H1 (cell line): Measurements from ENCODE around the gene RIPOR3. TPM values are rescaled to one million over a fixed set of nuclear protein-coding genes. Genes with fewer than 3 reads are reported as not detected.

Source experiments
- CTCF ChIA-PET: fragments of 300-600 bp; sonication (Branson Sonifier 250); formaldehyde crosslinking; loops from one replicate; lab custom pipeline; 2021; ENCODE audit not compliant: partially characterized antibody; lab: Charles Lee
- POLR2A ChIA-PET: fragments of 300-600 bp; sonication (Branson Sonifier 250); formaldehyde crosslinking; loops from one replicate; lab custom pipeline; 2021; ENCODE audit warnings: inconsistent platforms; ENCODE audit not compliant: partially characterized antibody; lab: Charles Lee
- DNase-seq, 2 experiments: peaks; one replicate each; pipeline versions ENCODE4 v3.0.0 to v3.0.0-alpha.2; 2010 to 2022; ENCODE audit warnings: low spot score in 2 of 2, low read depth in 1 of 2, mixed read lengths in 1 of 2
- FAIRE-seq: peaks from 2 replicates; lab custom pipeline; 2011; peaks lifted over from hg19 to GRCh38; lab: Jason Lieb, UNC
- H2AFZ ChIP-seq: 2 replicates; pipeline ENCODE4 v1.8.1; 2012; ENCODE audit warnings: low read length, inconsistent platforms
- H2AK5ac ChIP-seq: 2 replicates; pipeline ENCODE4 v1.6.1; 2013; ENCODE audit warnings: low read depth, low read length
- H2BK120ac ChIP-seq: replicated peaks from 2 replicates; pipeline ENCODE3; 2013; ENCODE audit warnings: low read depth, low read length, inconsistent platforms
- H2BK12ac ChIP-seq: 2 replicates; pipeline ENCODE4 v1.6.1; 2013; ENCODE audit warnings: low read depth, low read length
- H2BK15ac ChIP-seq: 2 replicates; pipeline ENCODE4 v1.6.1; 2013; ENCODE audit warnings: low read length
- H2BK20ac ChIP-seq: 2 replicates; pipeline ENCODE4 v1.6.1; 2013; ENCODE audit warnings: low read length
- H2BK5ac ChIP-seq: 2 replicates; pipeline ENCODE4 v1.6.1; 2013; ENCODE audit warnings: low read depth, low read length
- H3K14ac ChIP-seq: 2 replicates; pipeline ENCODE4 v1.6.1; 2013; ENCODE audit warnings: inconsistent platforms; ENCODE audit not compliant: insufficient read length
- H3K18ac ChIP-seq: 2 replicates; pipeline ENCODE4 v1.6.1; 2013; ENCODE audit warnings: low read length; ENCODE audit errors: extremely low read depth
- H3K23ac ChIP-seq: 2 replicates; pipeline ENCODE4 v1.6.1; 2013; ENCODE audit warnings: inconsistent platforms; ENCODE audit not compliant: insufficient read length
- H3K23me2 ChIP-seq: 2 replicates; pipeline ENCODE4 v1.6.1; 2013; ENCODE audit warnings: low read depth, low read length
- H3K27ac ChIP-seq: 2 replicates; pipeline ENCODE4 v1.6.1; 2011; ENCODE audit warnings: low read depth, low read length, inconsistent platforms
- H3K27me3 ChIP-seq, 4 experiments: replicated peaks in 1 of 4; 1 replicate in 1 of 4; 2 replicates in 3 of 4; pipeline versions ENCODE4 v1.6.1 to v1.8.1; 2011 to 2013; ENCODE audit warnings: low read length in 3 of 4, mild to moderate bottlenecking in 3 of 4, inconsistent platforms in 2 of 4, mixed read lengths in 2 of 4, moderate library complexity in 1 of 4; ENCODE audit not compliant: control insufficient read depth in 3 of 4, insufficient read depth in 3 of 4; ENCODE audit errors: extremely low read depth in 1 of 4
- H3K36me3 ChIP-seq, 4 experiments: 2 replicates each; pipeline versions ENCODE4 v1.6.1 to v1.8.1; 2011 to 2013; ENCODE audit warnings: mild to moderate bottlenecking in 4 of 4, low read length in 3 of 4, moderate library complexity in 2 of 4, control low read depth in 1 of 4, inconsistent platforms in 1 of 4; ENCODE audit not compliant: insufficient read depth in 4 of 4, control insufficient read depth in 2 of 4
- H3K4ac ChIP-seq: replicated peaks from 2 replicates; pipeline ENCODE3; 2013; ENCODE audit warnings: low read length, low read depth, mixed read lengths, inconsistent platforms; ENCODE audit not compliant: insufficient read length
- H3K4me1 ChIP-seq, 4 experiments: replicated peaks in 1 of 4; 1 replicate in 1 of 4; 2 replicates in 3 of 4; pipeline versions ENCODE4 v1.6.1 to v1.8.1; 2011 to 2013; ENCODE audit warnings: low read length in 3 of 4, inconsistent platforms in 2 of 4, mixed read lengths in 1 of 4; ENCODE audit not compliant: insufficient read depth in 4 of 4, control insufficient read depth in 3 of 4
- H3K4me2 ChIP-seq, 2 experiments: 2 replicates each; pipeline versions ENCODE4 v1.6.1 to v1.8.1; 2011 to 2013; ENCODE audit warnings: low read depth in 2 of 2, low read length in 2 of 2, control low read depth in 1 of 2, inconsistent platforms in 1 of 2, mild to moderate bottlenecking in 1 of 2; ENCODE audit not compliant: insufficient read depth in 1 of 2
- H3K4me3 ChIP-seq, 4 experiments: fragments of 200-600, 300-600 bp in 1 of 4; sonication (generic), shearing (Covaris generic), sonication (Bioruptor Twin) in 1 of 4; 2 replicates each; pipeline versions ENCODE4 v1.5.1 to v1.8.1; 2011 to 2016; ENCODE audit warnings: low read length in 4 of 4, low read depth in 3 of 4, control low read depth in 2 of 4, inconsistent platforms in 2 of 4, mild to moderate bottlenecking in 2 of 4, mixed read lengths in 1 of 4, moderate library complexity in 1 of 4; ENCODE audit not compliant: insufficient read depth in 2 of 4; ENCODE audit errors: extremely low read depth in 1 of 4
- H3K56ac ChIP-seq: replicated peaks from 2 replicates; pipeline ENCODE3; 2013; ENCODE audit warnings: low read depth, mild to moderate bottlenecking, mixed read lengths, low read length, inconsistent platforms; ENCODE audit not compliant: insufficient read length
- H3K79me1 ChIP-seq: 2 replicates; pipeline ENCODE4 v1.6.1; 2013; ENCODE audit warnings: low read depth, low read length, control low read depth
- H3K79me2 ChIP-seq, 2 experiments: 2 replicates each; pipeline versions ENCODE4 v1.6.1 to v1.8.1; 2012 to 2013; ENCODE audit warnings: low read length in 2 of 2, mild to moderate bottlenecking in 2 of 2, inconsistent platforms in 1 of 2; ENCODE audit not compliant: insufficient read depth in 2 of 2, control insufficient read depth in 1 of 2
- H3K9ac ChIP-seq, 4 experiments: replicated peaks in 1 of 4; 1 replicate in 1 of 4; 2 replicates in 3 of 4; pipeline versions ENCODE4 v1.6.1 to v1.8.1; 2011 to 2013; ENCODE audit warnings: low read depth in 3 of 4, low read length in 3 of 4, control low read depth in 2 of 4, mild to moderate bottlenecking in 2 of 4, moderate library complexity in 2 of 4, inconsistent platforms in 1 of 4; ENCODE audit errors: extremely low read depth in 1 of 4
- H3K9me3 ChIP-seq, 2 experiments: 2 replicates each; pipeline versions ENCODE4 v1.6.1 to v1.8.1; 2012 to 2013; ENCODE audit warnings: mild to moderate bottlenecking in 2 of 2, moderate library complexity in 2 of 2, control low read depth in 1 of 2, inconsistent platforms in 1 of 2, low read depth in 1 of 2, low read length in 1 of 2, mixed read lengths in 1 of 2; ENCODE audit not compliant: insufficient read depth in 2 of 2
- H4K20me1 ChIP-seq, 2 experiments: replicated peaks in 1 of 2; 2 replicates each; pipeline versions ENCODE3 to v1.8.1; 2011 to 2013; ENCODE audit warnings: inconsistent platforms in 2 of 2, low read length in 2 of 2, mild to moderate bottlenecking in 1 of 2; ENCODE audit not compliant: insufficient read depth in 2 of 2, control insufficient read depth in 1 of 2
- H4K5ac ChIP-seq: 2 replicates; pipeline ENCODE4 v1.6.1; 2013; ENCODE audit warnings: low read length, low read depth, mixed read lengths, inconsistent platforms; ENCODE audit not compliant: insufficient read length
- H4K8ac ChIP-seq: 2 replicates; pipeline ENCODE4 v1.8.0; 2013; ENCODE audit warnings: mild to moderate bottlenecking, moderate library complexity, low read length, inconsistent platforms; ENCODE audit not compliant: insufficient read depth; ENCODE audit errors: extremely low read depth
- H4K91ac ChIP-seq: replicated peaks from 2 replicates; pipeline ENCODE3; 2013; ENCODE audit warnings: low read length, mixed read lengths, inconsistent platforms; ENCODE audit not compliant: insufficient read length
- CBX5 ChIP-seq: fragments of 300-800, 300-1000 bp; sonication (generic); IDR thresholded peaks from 2 replicates; pipeline ENCODE4 v1.7.1; 2016; ENCODE audit warnings: antibody characterized with exemption, low read length, low read depth
- CTBP2 ChIP-seq: IDR thresholded peaks from 2 replicates; pipeline ENCODE4 v1.7.0; 2011; ENCODE audit warnings: borderline replicate concordance, mild to moderate bottlenecking, moderate library complexity, mixed read lengths, low read length; ENCODE audit not compliant: insufficient read depth, insufficient read length
- EP300 ChIP-seq, 2 experiments: IDR thresholded peaks; 1 replicate in 1 of 2; 2 replicates in 1 of 2; pipeline ENCODE4 v1.6.1; 2011 to 2012; ENCODE audit warnings: low read depth in 2 of 2, low read length in 2 of 2, mild to moderate bottlenecking in 2 of 2, borderline replicate concordance in 1 of 2, inconsistent platforms in 1 of 2, moderate library complexity in 1 of 2
- HDAC6 ChIP-seq: IDR thresholded peaks from one replicate; pipeline ENCODE4 v1.7.1; 2012; ENCODE audit warnings: low read depth, mild to moderate bottlenecking, inconsistent platforms, low read length, moderate library complexity
- KDM5A ChIP-seq: fragments of 200-600 bp; IDR thresholded peaks from 2 replicates; pipeline ENCODE4 v1.7.1; 2012; ENCODE audit warnings: mild to moderate bottlenecking, low read length, inconsistent platforms, mixed read lengths
- SIX5 ChIP-seq: IDR thresholded peaks from 2 replicates; pipeline ENCODE4 v1.6.1; 2011; ENCODE audit warnings: mild to moderate bottlenecking, low read depth, low read length
- SP2 ChIP-seq: IDR thresholded peaks from 2 replicates; pipeline ENCODE4 v1.6.1; 2012; ENCODE audit warnings: mild to moderate bottlenecking, low read length, inconsistent platforms
- WGBS, 2 experiments: shearing (Covaris generic) in 1 of 2; methylation state at CpG; one replicate each; pipeline versions ENCODE4 v1.1.6 to v1.1.7; 2013 to 2015; ENCODE audit warnings: low lambda C conversion rate in 2 of 2, mixed read lengths in 2 of 2, inconsistent platforms in 1 of 2, low coverage in 1 of 2, missing lambda C conversion rate in 1 of 2; ENCODE audit not compliant: insufficient replicate concordance in 2 of 2, insufficient coverage in 1 of 2, insufficient read length in 1 of 2; ENCODE audit errors: extremely low coverage in 1 of 2, missing lambda C conversion rate in 1 of 2; 5-methylcytosine and 5-hydroxymethylcytosine counted together
- polyA plus RNA-seq, 7 experiments: library from polyadenylated mRNA; depleted of rRNA in 3 of 7; stranded (reverse) in 5 of 7; unstranded in 2 of 7; fragments of >200 nt in 5 of 7; fragments of 200-250 nt in 2 of 7; gene quantifications; 1 replicate in 5 of 7; 2 replicates in 1 of 7; 4 replicates in 1 of 7; pipeline versions ENCODE4 v1.2.1 to v1.2.3, GENCODE V29; 2011 to 2013; ENCODE audit warnings: missing spikeins in 2 of 7, mixed read lengths in 2 of 7
- total RNA-seq: library from RNA; stranded (reverse); fragmentation: NEBNext Ultra II Directional; extraction: Animal tissue kit (Norgen Biotek cat#: 25700); gene quantifications from 2 replicates; pipeline ENCODE4 v1.2.1, GENCODE V29; 2021

Gene RIPOR3
- total and polyA plus RNA-seq, 2 of the 8 experiments (the other 6 are each of a cell fraction or from before 2014, with no cell fraction given): 3.6 to 4.5 TPM

DNA sequence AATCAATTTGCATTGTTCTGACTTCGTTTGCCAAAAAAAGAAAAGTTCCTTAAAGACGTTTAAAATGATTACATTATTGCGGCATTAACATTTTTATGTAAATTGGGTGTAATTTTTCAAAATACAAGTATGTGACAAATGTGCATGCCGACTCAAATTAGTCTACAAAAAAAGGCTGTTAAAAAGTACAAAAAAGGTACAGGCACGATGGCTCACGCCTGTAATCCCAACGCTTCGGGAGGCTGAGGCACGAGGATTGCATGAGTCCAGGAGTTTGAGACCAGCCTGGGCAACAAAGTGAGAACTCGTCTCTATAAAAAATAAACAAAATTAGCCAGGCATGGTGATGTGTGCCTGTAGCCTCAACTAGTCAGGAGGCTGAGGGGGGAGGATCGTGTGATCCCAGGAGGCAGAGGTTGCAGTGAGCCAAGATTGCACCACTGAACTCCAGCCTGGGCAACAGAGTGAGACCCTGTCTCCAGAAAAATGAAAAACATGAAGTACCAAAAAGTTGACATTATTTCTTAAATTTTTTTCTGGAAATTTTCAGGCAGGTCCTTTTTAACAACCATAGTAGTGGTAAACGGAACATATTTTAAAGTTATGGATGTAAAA lies 91.0 kb downstream of the RIPOR3 start:
- Histone ChIP-seq H2BK5ac (no peak overlapping the region), H3K4me3 (no peak overlapping the region), H4K20me1 (no peaks in the 10 kb centered on the region), H3K4me1 (peaks cover 0 to 10% (median 7%) of the 10 kb centered on the region in 4 experiments; a peak in 4 of 7 replicates), H3K4ac (no peak overlapping the region), H3K23me2 (no peaks in the 10 kb centered on the region), H3K9ac (no peak overlapping the region), H4K91ac (no peak overlapping the region), H2BK20ac (no peak overlapping the region), H2BK120ac (no peak overlapping the region), H3K23ac (no peak overlapping the region), H2AFZ (no peak overlapping the region), H3K14ac (no peak overlapping the region), H3K79me1 (no peaks in the 10 kb centered on the region), H2BK12ac (no peak overlapping the region), H3K56ac (no peak overlapping the region), H2AK5ac (no peak overlapping the region), H3K27me3 (no peaks in the 10 kb centered on the region), H4K8ac (no peak overlapping the region), H3K27ac (no peak overlapping the region), H3K4me2 (no peak overlapping the region), H3K36me3 (no peaks in the 10 kb centered on the region), H2BK15ac (no peak overlapping the region), H3K9me3 (no peaks in the 10 kb centered on the region), H3K79me2 (no peaks in the 10 kb centered on the region), H3K18ac (no peak overlapping the region), H4K5ac (no peak overlapping the region)
- 87% methylated on average over 12 of the region's 12 CpGs; no CpG with 5 or more reads in 1 of the 2 experiments for WGBS, 2 experiments
- POLR2A ChIA-PET: no interaction called here
- DNase-seq: no peak
- FAIRE-seq: no peak
- CTCF ChIA-PET: interaction anchor here (0.6 to 1.7 kb wide), 3 partner anchors 10 to 196 kb away, joined by 3 to 8 read pairs (median 4); no protein-coding TSS in a partner anchor
- no peak for TF ChIP-seq CBX5
- TF ChIP-seq SP2: no peak
- TF ChIP-seq HDAC6: no peak
- TF ChIP-seq CTBP2: no peak
- TF ChIP-seq SIX5: no peak
- no peak for TF ChIP-seq KDM5A
- TF ChIP-seq EP300 (IDR thresholded peaks at IDR 0.05; ENCODE audit: borderline replicate concordance in 1 of 2, low read depth in 2 of 2, low read length in 2 of 2): no peak
